Pulmonary artery endothelial cell (primary cell): ENCODE data around the gene BDNF. TPM values are rescaled to one million over a fixed set of nuclear protein-coding genes. Genes with fewer than 3 reads are reported as not detected.

ENCODE experiments used
- DNase-seq: peaks from one replicate; pipeline ENCODE4 v3.0.0-alpha.2; 2011; ENCODE audit warnings: low read depth, low spot score
- total RNA-seq: library from RNA; depleted of rRNA; stranded (reverse); fragments of >200 nt; gene quantifications from 2 replicates; pipeline ENCODE4 v1.2.3, GENCODE V29; 2014

The BDNF gene
- total RNA-seq, 1 donor from 2014 or later: 3.4 TPM

- no peak for DNase-seq
Measured at GRCh38 chr11:27705873-27706820, 5.9 kb upstream of the BDNF start.

DNA sequence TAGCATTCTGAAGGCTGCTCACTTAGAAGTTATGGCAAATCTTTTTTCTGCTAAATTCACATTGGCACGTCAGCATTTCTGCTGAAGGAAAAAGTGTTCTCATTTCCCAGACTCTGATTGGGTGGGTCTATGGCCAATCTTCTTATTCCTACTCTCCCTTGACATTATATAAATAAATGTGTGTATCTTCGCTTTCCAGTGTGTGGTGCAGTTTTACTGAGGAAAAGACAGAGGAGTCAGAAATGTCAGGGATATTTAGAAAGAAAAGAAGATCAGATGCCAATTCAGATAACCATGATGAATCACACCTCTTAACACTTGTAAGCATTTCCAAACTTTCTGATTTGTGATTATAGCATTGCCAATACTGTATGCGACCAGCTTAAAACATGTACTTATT lies 3.2 kb upstream of the BDNF start:
- no peak for DNase-seq

GRCh38 chr11:27702811-27703210 lies 2.6 kb upstream of the BDNF start:
- DNase-seq: no peak

DNA sequence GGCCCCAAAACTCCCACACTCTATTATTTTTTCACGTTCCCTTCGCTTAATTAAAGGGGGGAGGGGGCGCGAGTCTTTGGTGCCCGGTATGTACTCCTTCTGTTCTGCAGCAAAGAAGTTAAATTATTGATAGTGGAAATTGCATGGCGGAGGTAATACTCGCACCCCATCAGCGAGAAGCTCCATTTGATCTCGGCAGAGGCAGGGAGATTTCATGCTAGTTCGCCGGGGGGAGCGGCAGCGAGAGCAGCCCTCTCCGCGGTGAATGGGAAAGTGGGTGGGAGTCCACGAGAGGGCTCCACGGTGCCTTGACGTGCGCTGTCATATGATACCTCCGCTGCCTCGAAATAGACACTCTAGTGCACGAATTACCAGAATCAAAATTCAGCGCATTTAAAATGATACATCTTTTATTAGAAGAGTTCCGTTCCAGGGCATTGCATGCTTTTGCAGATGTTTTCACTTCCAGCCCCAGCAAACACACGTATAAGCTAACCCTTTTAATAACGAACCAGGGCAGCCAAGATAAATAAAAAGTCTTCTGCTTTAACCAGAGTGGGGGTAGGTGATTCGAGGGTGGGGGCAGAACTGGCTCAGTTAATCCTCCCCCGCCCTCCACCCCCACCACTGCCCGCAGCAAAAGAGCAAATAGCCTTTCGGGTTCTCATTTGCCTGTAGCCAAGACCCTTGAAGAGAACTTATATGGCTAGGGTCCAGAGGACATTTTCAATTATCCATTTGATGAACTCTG lies 1.3 kb upstream of the BDNF start:
- no peak for DNase-seq

GRCh38 chr11:27699926-27700350 lies 317 bp downstream of the BDNF start:
- no peak for DNase-seq

- no peak for DNase-seq
Measured at GRCh38 chr11:27699242-27699925, 871 bp downstream of the BDNF start.

GRCh38 chr11:27698872-27699241 lies 1.4 kb downstream of the BDNF start:
- DNase-seq: peak; percentile 64

DNA sequence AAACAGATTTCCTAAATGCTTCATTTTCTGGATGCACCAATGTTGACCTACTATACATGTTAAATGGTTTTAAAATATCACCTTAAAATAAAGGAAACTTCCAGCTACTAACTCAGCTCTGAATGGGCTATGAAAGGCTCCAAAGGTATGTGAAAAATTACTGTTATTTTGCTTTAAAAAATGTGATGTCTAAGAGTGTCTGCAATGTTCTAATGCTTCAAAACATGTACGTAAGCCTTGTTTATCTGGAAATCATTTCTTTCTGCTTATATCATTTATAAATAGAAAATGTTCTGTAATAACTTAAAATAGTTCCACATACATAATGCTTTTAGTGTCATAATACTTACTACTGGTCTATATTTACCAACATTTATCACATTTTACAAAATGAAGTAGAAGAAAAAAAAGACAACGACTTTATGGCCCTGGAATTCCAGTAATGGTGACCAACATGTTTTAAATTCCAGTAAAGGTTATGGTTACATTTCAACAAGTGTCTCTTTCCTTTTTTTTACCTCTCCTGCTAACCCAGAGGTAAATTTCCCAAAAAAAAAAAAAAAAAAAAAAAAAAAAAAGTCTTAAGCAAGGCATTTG lies 2.5 kb downstream of the BDNF start:
- DNase-seq: no peak

- no peak for DNase-seq
Measured at GRCh38 chr11:27696961-27697360, 3.3 kb downstream of the BDNF start.

DNA sequence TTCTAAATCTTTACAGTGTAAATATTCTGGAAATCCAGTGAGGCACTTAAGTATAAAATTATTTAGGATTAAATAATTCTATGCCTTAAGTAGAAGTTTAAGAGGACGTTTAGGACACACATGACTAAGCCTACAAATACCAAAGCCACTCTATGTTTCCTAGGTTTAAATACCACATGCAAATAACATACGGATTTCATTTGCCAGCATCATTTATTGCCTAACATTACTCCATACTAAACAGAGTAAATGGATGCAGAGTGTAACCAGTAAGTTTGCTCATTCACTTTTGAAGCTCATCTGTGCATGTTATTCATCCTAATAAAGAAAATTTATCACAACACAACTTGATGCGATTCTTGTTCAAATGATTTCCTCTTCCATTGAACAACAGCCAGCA lies 4.1 kb downstream of the BDNF start:
- DNase-seq: no peak

DNA sequence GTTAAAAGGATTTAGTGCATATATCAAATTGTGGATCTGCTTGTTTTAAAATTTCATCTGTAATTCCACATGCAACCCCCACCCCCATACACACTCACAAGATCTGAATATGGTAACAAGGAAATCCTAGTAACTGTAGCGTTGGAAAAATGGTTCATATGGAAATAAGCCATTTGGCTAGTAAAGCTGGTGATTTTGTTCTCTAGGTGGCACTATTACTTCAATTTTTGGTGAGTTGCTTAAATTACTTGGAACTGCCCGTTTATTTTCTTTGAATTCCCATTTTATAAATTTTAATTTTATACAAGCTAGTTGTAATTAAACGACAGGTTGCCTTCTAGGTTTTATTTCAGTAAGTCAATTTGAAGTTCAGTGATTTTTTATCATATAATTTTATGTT lies 5.3 kb downstream of the BDNF start:
- DNase-seq: no peak

GRCh38 chr11:27693398-27693797 lies 6.9 kb downstream of the BDNF start:
- no peak for DNase-seq

GRCh38 chr11:27692781-27693180 lies 7.5 kb downstream of the BDNF start:
- DNase-seq: no peak

DNA sequence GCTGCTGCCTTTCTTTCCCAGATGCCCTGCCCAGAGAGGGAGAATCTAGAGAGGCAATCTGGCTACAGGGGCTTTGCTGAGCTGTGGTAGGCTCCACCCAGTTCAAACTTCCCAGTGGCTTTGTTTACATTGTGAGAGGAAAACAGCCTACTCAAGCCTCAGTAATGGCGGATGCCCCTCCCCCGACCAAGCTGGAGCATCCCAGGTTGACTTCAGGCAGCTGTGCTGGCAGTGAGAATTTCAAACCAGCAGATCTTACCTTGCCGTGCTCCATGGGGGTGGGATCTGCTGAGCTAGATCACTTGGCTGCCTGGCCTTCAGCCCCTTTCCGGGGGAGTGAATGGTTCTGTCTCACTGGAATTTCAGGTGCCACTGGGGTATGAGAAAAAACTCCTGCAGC lies 12.2 kb downstream of the BDNF start:
- no peak for DNase-seq

- no peak for DNase-seq
Measured at GRCh38 chr11:27681664-27682063, 18.6 kb downstream of the BDNF start.

- DNase-seq: no peak
Measured at GRCh38 chr11:27679136-27680015, 20.9 kb downstream of the BDNF start.

DNA sequence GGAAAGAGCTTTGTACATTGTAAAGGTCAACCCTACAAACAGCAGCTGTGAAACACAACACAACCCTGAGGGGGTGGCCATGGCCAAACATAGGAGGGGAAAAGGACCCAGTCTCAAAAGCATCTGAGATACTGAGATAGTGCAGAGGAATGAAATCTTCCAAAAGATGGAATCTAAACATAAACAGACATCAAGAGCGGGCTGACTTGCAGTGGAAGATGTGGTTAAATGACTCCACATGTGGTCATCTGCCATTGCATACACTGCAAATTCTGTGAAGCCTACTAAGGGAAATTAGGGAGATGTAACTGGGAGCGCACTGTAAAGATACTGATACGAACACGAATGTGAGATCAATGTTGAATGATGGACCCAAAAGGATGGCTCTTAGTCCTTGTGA lies 22.0 kb downstream of the BDNF start:
- no peak for DNase-seq

GRCh38 chr11:27677108-27677507 lies 23.1 kb downstream of the BDNF start:
- no peak for DNase-seq

- no peak for DNase-seq
Measured at GRCh38 chr11:27673979-27674663, 26.1 kb downstream of the BDNF start.

DNA sequence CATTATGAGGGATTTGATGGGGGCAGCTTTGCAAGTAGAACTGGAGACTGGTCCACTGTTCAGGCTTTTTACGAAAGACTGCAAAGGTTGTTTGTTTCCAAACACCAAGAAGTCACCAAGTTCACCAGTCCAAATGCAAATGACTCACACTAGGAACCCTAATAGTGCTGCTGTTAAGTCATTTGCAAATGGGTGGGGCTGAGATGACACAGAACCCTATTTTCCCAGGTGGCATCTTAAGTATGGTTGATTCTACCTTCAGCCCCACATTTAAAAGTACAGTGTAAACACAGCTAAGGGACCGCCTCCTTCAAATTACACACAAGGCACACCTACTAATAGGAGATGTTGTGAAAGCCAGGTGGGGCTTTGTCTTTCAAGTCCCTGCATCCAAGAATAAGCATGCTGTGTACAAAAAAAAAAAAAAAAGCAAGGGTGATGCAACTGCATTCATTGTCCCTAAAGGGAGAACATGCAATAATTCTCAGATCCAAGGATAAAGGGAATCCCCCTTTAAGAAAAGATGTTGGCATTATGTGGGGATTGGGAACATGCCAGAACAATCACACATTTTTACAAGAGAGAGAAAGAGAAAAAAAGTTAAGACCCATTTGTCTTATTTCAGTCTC lies 27.3 kb downstream of the BDNF start:
- DNase-seq: no peak
